EH (cell line): Measurements from ENCODE around the gene PLAC9.
A peak's percentile ranks its signal among the peaks of the same experiment; 100 is the strongest.
"Not testable (repeated sequence)": the region's sequence is repeated elsewhere in the genome, so short reads cannot be mapped to it uniquely, and the experiment has no call there.

ENCODE experiments used
- DNase-seq: peaks from one replicate; pipeline ENCODE4 v3.0.0-alpha.2; 2015; ENCODE audit warnings: low read depth

The PLAC9 gene, protein sequence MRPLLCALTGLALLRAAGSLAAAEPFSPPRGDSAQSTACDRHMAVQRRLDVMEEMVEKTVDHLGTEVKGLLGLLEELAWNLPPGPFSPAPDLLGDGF

GRCh38 chr10:80132299-80133139 lies at the start of gene PLAC9:
Gene PLAC9 (plus strand): TSS chr10:80132730. CDS start chr10:80132763, 33 bp downstream.
- peak; percentile 57 for DNase-seq

GRCh38 chr10:80090121-80090520 lies 42.4 kb upstream of the PLAC9 start:
- no peak for DNase-seq

DNA sequence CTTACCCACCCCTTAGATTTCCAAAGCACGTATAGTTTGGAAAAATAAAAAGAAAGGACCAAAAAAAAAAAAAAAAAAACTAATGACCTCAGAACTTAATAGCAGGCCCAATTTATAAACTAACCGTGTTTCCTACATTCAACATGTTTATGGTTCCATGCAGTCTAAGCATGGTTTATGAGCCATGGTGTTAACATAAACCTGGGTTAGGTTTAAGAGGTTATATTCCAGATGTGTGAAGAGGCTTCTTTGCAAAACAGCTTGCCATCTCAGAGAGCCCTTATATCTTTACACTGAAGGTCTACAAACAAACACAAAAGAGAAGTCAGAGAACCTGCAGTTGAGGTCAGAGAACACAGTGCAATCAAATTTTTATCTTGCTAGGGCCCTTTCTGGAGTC lies 38.3 kb upstream of the PLAC9 start:
- no peak for DNase-seq

- DNase-seq = not testable (repeated sequence)
Observed at GRCh38 chr10:80098272-80098671, 34.3 kb upstream of the PLAC9 start.

DNA sequence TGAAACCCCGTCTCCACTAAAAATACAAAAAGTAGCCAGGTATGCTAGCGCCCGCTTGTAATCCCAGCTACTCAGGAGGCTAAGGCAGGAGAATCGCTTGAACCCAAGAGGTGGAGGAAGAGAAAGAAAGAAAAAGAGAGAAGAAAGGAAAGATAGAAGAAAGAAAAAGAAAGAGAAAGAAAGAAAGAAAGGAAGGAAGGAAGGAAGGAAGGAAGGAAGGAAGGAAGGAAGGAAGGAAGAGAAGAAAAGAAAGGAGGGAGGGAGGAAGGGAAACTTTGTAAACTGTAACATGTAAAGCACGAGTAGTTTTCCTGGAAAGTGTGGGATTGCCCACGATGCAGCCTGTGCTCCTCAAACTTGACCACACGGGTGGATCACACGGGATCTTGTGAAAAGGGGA lies 33.2 kb upstream of the PLAC9 start:
- DNase-seq = not testable (repeated sequence)

DNA sequence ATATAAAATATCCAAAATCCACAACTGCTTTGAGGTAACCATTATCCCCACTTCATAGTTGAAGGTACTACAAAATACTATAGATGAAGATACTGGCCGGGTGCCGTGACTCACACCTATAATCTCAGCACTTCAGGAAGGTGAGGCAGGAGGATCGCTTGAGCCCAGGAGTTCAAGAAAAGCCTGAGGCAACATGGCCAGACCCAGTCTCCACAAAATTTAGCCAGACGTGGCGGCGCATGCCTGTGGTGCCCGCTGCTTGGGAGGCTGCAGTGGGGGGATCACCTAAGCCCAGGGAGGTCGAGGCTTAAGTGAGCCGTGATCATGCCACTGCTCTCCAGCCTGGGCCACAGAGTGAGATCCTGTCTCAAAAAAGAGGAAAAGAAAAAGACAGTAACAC lies 32.4 kb upstream of the PLAC9 start:
- no peak for DNase-seq

- DNase-seq = no peak
Observed at GRCh38 chr10:80100861-80101695, 31.5 kb upstream of the PLAC9 start.

DNA sequence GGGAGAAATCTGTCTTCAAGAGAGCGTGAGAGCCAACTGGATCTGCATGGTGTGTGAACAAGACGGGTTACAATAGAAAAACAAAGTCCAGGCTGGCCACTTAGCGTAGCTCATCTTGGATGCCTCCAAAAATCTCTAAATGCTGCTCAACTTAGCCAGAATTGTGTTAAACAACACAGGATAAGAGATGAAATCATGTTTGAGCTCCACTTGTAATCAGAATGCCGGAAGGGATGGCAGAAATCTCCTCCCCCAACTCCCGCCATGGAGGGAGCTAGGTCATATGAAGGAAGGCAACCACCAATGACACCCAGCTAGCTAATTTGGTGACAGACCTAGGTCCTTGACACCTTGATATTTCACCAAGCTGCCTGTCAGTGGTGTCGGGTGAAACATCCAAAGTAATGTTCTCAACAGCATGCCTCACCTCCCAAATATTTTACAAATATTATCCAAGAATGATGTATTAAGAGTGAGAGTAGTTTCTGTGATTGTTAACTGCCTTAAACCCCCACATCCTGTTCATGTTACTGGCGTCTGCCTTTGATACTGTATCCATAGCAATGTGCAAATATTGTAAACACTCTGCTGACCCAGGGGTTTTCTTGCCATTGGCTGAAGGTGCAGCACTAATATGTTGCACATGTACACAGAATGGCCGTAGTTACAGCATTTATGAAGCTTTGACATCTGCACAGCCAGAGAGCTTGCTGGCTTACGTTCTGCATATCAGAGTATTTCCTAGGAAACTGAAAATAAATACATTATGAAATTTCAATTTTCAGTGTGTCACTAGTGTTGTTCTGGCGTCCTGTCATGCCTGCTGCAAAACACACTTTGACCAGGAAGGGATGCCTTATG lies 28.2 kb upstream of the PLAC9 start:
- DNase-seq = peak; percentile 81

GRCh38 chr10:80108576-80109239 lies 23.8 kb upstream of the PLAC9 start:
- no peak for DNase-seq

DNA sequence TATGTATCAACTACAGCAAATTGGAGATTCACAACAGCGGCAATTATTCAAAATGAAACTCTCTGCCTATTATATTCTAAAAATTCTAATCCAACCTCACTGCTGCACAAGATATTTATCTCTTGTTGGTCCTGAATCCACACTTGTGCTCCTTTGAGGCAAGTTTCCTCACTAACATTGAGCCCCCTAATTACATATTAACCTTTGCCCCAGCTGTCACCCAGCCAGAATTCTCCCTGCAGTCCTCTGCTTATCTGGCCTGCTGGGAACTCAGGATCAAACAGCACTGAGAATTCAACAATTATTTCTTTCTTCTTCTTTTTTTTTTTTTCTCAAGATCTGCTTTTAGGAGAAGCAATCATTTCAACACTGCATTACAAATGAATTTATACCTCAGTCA lies 21.5 kb upstream of the PLAC9 start:
- DNase-seq = no peak

GRCh38 chr10:80118669-80119068 lies 13.9 kb upstream of the PLAC9 start:
- no peak for DNase-seq

DNA sequence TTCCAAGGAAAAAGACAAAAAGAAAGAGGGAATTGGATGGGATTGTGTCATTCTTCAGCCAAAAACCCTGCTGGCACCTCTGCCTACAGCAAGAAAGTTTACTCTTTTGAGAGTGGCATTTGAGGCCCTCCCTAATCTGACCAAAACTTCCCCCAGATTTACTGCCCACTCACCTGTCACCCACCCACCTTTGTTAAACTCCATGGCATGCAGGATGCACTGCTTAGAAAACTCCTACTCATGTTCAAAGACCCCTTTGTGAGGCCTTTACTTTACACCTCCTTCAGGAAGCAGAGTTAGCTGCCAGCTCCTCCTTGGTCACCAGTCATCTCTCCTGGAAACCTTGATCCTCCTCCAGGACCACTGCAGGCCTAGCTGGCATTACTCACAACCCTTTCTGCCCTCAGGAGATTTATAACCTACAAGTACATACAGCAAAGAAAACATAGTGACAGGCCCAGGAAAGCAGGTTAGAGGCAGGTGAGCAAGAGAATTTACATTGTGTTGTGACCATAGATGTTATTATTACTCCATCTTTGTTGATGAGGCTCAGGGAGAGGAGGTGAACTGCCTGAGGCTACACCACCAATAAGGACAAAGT lies 10.3 kb upstream of the PLAC9 start:
- no peak for DNase-seq

GRCh38 chr10:80122746-80123145 lies 9.8 kb upstream of the PLAC9 start:
- peak; percentile 33 for DNase-seq

- DNase-seq = no peak
Observed at GRCh38 chr10:80126876-80127275, 5.7 kb upstream of the PLAC9 start.

DNA sequence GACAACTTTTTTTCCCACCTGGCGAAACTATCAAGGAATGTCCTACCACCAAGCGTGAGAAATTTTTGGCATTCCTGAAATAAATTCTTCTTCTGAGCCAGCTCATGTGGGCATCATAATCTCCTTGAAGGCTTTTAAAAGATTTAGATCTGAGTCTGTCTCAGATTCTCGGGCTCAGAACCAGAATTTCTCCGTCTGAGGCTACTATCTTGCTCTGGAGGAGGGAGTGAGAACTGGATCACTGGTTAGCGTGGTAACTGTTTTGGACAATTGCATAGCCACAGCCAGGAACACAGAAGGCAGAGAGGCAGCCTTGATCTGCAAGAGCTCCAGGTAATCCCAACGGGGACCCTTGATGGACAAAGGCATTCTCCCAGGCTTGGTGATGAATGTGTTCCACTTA lies 1.0 kb upstream of the PLAC9 start:
- DNase-seq = peak; percentile 32

DNA sequence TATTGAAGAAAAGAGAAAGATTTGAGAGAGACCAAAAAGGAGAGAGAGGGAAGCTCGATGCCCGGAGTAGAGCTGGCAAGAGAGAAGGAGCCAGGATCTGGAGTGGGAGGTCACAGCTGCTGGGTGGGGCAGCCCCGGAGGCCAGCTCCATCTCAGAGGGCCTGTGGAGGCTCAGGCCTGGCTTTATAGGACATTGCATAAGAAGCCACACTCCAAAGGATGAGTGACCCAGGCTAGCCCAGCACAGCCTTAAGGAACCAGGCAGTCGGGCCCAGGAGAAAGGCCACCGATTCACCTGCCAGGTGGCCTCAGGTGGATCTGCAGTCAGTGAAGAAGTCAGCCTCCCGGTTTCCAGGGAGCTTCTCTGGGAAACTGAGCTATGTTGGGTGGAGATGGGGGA lies 676 bp downstream of the PLAC9 start:
- peak; percentile 64 for DNase-seq

DNA sequence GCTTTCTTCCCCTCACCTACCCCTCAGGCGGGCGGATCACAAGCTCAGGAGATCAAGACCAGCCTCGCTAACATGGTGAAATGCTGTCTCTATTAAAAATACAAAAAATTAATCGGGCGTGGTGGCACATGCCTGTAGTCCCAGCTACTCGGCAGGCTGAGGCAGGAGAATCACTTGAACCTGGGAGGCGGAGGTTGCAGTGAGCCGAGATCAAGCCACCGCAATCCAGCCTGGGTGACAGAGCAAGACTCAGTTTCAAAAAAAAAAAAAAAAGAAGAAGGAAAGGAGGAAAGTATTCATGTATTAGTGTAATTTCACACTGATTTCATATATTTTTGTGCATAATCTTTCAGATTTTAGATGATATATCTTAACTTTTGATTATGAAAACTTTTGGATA lies 1.2 kb downstream of the PLAC9 start:
- DNase-seq = not testable (repeated sequence)

DNA sequence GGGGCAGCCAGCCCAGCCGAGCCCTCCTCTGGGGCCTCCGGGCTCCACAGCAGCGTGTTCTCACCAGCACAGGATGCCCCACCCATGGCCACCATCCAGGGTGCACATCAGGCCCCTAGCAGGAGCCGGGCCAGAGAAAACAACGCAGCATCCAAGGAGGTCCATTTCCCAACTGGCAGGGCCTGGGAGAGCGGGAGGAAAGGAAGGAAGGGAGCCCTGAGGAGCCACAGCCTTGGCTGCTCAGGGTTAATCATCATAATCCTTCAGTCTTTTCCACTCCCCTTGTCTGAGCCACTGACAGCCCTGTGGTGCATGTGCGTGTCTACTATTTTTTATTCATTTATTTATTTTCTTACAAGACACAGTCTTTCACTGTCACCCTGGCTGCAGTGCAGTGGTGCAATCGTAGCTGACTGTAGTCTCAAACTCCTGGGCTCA lies 3.6 kb downstream of the PLAC9 start:
- peak; percentile 98 for DNase-seq

- peak; percentile 63 for DNase-seq
Observed at GRCh38 chr10:80137031-80137862, 4.7 kb downstream of the PLAC9 start.

DNA sequence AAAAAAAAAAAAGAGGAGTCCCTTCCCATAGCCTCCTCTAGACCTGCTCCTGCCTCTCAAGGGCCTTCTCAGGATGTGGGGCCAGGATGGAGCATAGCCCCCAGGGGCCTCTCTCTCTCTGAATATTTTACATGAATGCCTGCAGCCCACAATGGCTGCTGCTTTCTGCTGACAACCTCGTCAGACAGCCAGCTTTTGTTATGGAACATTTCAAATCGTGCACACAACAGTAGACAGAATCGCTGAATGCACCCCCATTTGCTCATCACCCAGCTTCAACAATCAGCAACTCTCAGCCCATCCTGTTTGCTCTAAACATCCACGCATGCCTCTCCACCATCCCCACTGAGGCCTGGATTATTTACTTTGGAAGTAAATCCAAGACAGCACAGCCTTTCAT lies 5.4 kb downstream of the PLAC9 start:
- DNase-seq = no peak
